Cerebellar cortex (tissue), 1 donor: ENCODE results near the gene RRP9.
A peak's percentile ranks its signal among the peaks of the same experiment; 100 is the strongest.

ENCODE experiments used
- DNase-seq: peaks from one replicate; pipeline ENCODE4 v3.0.0-alpha.2; 2015; ENCODE audit warnings: low spot score

Gene RRP9

GRCh38 chr3:51970606-51971300, 29.0 kb upstream of the RRP9 start:
- peak; percentile 76 for DNase-seq

- DNase-seq, result no peak
Measured at GRCh38 chr3:51969841-51970240, 28.1 kb upstream of the RRP9 start.

- no peak for DNase-seq
Measured at GRCh38 chr3:51968883-51969678, 27.4 kb upstream of the RRP9 start.

- peak; percentile 77 for DNase-seq
Measured at GRCh38 chr3:51968170-51968775, 26.6 kb upstream of the RRP9 start.

GRCh38 chr3:51967384-51968169, 25.9 kb upstream of the RRP9 start, which contains the start of gene PCBP4:
PCBP4 (minus strand) TSS chr3:51967454; CDS start chr3:51961240, 6,214 bp downstream.
- no peak for DNase-seq

- no peak for DNase-seq
Measured at GRCh38 chr3:51966922-51967383, 25.2 kb upstream of the RRP9 start.

GRCh38 chr3:51966486-51966885, 24.8 kb upstream of the RRP9 start:
- DNase-seq, result no peak

- DNase-seq, result no peak
Measured at GRCh38 chr3:51966016-51966415, 24.3 kb upstream of the RRP9 start.

GRCh38 chr3:51964521-51964920, 22.8 kb upstream of the RRP9 start:
- no peak for DNase-seq

- DNase-seq, result no peak
Measured at GRCh38 chr3:51963951-51964451, 22.3 kb upstream of the RRP9 start.

- DNase-seq, result peak; percentile 47
Measured at GRCh38 chr3:51962854-51963530, 21.3 kb upstream of the RRP9 start.

DNA sequence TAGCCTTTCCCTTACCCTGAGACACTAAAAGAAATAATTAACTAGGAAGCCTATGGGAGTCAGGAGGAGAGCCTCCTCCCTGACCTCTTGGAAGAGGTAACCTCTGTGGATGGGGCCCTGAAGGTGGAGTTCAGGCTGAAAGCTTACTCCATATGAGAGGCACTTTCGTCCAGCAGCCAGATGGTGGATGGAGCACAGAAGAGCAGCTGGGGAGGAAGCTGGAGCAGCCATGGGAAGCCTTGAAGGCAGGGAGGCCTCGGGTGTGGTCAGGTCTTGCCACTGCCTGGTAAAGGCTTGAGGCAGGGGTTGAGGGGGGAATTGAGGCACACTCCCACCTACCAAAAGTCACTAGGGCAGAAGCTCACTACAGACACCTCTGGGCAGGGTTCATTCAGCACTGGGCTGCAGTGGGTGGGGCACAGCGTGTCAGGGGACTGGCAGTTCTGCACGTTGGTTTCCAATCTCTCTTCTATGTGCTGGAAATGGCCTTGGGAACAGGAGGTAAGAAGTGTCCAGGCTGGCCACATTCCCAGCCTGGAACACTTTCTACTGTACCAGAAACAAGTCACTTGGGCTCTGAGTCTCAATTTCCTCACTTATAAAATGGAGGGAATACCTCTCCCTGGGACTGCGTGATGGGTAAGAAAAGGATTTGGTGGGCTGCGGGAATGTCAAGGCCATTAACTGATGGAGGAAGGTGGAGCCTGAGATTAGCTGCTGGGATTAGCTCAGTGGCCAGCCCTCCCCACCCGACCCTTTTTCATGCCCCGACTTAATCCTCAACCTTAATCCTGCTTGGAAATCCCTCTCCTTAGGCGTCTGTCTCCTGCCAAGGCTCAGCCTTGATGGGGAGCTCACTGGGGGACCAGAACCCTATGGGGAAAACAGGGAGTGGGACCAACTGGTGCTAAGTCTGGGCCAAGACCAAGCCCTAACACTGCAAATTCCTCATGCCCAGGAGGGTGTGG, 20.2 kb upstream of the RRP9 start:
- DNase-seq, result peak; percentile 67

- DNase-seq, result no peak
Measured at GRCh38 chr3:51961011-51961410, 19.3 kb upstream of the RRP9 start.

- no peak for DNase-seq
Measured at GRCh38 chr3:51960386-51960785, 18.7 kb upstream of the RRP9 start.

DNA sequence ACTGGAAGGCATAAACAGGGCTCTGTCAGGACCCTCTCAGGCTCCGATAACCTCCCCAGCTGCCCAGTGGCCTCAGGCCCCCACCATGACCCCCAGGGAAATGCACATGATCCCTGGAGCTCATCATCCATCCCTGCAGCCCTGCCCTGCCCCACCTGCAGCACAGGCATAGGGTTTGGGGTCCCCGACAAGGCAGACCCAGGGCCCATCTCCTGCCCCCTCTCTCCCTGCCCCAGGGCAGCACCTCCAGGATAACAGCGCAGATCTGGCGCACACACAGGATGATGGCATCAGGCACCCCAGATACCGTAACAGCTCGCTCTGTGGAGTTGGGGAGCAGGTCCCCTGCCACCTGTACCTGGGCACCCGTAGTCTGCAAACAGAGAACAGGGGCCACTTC, 17.9 kb upstream of the RRP9 start:
- no peak for DNase-seq

- DNase-seq, result no peak
Measured at GRCh38 chr3:51958603-51959521, 17.2 kb upstream of the RRP9 start.

GRCh38 chr3:51957520-51958205, 16.0 kb upstream of the RRP9 start:
- DNase-seq, result no peak
